GM12878 (cell line): ENCODE measurements around the gene SF3A1. TPM values are rescaled to one million over a fixed set of nuclear protein-coding genes. Genes with fewer than 3 reads are reported as not detected.
A peak's percentile ranks its signal among the peaks of the same experiment; 100 is the strongest.

Experiments
- ATAC-seq: fragments of 200-7000 bp; cut with Tn5 transposase; 3 replicates; pipeline ENCODE4 v1.9.1; 2020; ENCODE audit warnings: mild to moderate bottlenecking, moderate library complexity
- BruUV-seq: library from RNA; stranded (reverse); fragments of 400-500 nt; replicated peaks from 2 replicates; lab custom pipeline; 2021; lab: Mats Ljungman, UMichigan
- CTCF ChIA-PET: fragments of 300-600 bp; sonication (Branson Sonifier 250); formaldehyde crosslinking; extraction: SDS; loops from one replicate; lab custom pipeline; 2021; ENCODE audit warnings: inconsistent platforms; lab: Yijun Ruan, JAX
- POLR2A ChIA-PET: fragments of 350-600 bp; formaldehyde crosslinking; extraction: SDS; loops from one replicate; lab custom pipeline; 2021; ENCODE audit warnings: inconsistent platforms; lab: Charles Lee
- RAD21 ChIA-PET: fragments of 300-600 bp; sonication (Branson Sonifier 250); formaldehyde crosslinking; loops from one replicate; lab custom pipeline; 2023; ENCODE audit warnings: antibody characterized with exemption; ENCODE audit not compliant: unreplicated experiment; lab: Charles Lee
- SMC1A ChIA-PET: fragments of 300-600 bp; sonication (Branson Sonifier 250); formaldehyde crosslinking; loops from one replicate; lab custom pipeline; 2023; ENCODE audit not compliant: unreplicated experiment, uncharacterized antibody; lab: Charles Lee
- DNase-seq: peaks from one replicate; pipeline ENCODE4 v3.0.0-alpha.2; 2011; ENCODE audit warnings: low read depth, low spot score
- FAIRE-seq: peaks from 3 replicates; lab custom pipeline; 2011; peaks lifted over from hg19 to GRCh38; lab: Jason Lieb, UNC
- H2AFZ ChIP-seq: 2 replicates; pipeline ENCODE4 v1.6.0; 2011; ENCODE audit warnings: low read depth, low read length, control low read depth; ENCODE audit not compliant: control insufficient read depth
- H3K27ac ChIP-seq: 2 replicates; pipeline ENCODE4 v1.5.1; 2011; ENCODE audit warnings: control low read depth; ENCODE audit not compliant: control insufficient read depth, insufficient read depth
- H3K27me3 ChIP-seq, 2 experiments: replicated peaks in 1 of 2; 2 replicates each; pipeline versions ENCODE4 v1.6.0 to v1.6.1; 2011; ENCODE audit warnings: low read length in 1 of 2; ENCODE audit not compliant: control insufficient read depth in 2 of 2, insufficient read depth in 2 of 2
- H3K36me3 ChIP-seq, 2 experiments: 2 replicates each; pipeline ENCODE4 v1.5.1; 2011; ENCODE audit warnings: low read length in 1 of 2; ENCODE audit not compliant: control insufficient read depth in 2 of 2, insufficient read depth in 2 of 2
- H3K4me1 ChIP-seq: 2 replicates; pipeline ENCODE4 v1.6.1; 2011; ENCODE audit warnings: mild to moderate bottlenecking, low read length, moderate library complexity, mixed read lengths; ENCODE audit not compliant: control insufficient read depth, insufficient read depth
- H3K4me2 ChIP-seq: 2 replicates; pipeline ENCODE4 v1.6.0; 2011; ENCODE audit warnings: control low read depth; ENCODE audit not compliant: control insufficient read depth, insufficient read depth
- H3K4me3 ChIP-seq: fragments of 200-600 bp; sonication (generic); 2 replicates; pipeline ENCODE4 v1.5.1; 2016
- H3K79me2 ChIP-seq: 2 replicates; pipeline ENCODE4 v1.6.0; 2011; ENCODE audit warnings: low read length; ENCODE audit not compliant: control insufficient read depth, insufficient read depth
- H3K9ac ChIP-seq: 2 replicates; pipeline ENCODE4 v1.8.0; 2011; ENCODE audit warnings: low read length, control low read depth, mixed read lengths; ENCODE audit not compliant: control insufficient read depth, insufficient read depth
- H3K9me3 ChIP-seq: replicated peaks from 3 replicates; pipeline ENCODE4 v1.5.1; 2011; ENCODE audit warnings: mild to moderate bottlenecking, low read length; ENCODE audit not compliant: control insufficient read depth, insufficient read depth
- H4K20me1 ChIP-seq: 2 replicates; pipeline ENCODE4 v1.6.0; 2011; ENCODE audit not compliant: control insufficient read depth, insufficient read depth
- JUNB ChIP-seq: IDR thresholded peaks from 2 replicates; pipeline ENCODE4 v1.6.1; 2016; ENCODE audit warnings: antibody characterized with exemption, mild to moderate bottlenecking
- MTA2 ChIP-seq: fragments of 450-650 bp; IDR thresholded peaks from 2 replicates; pipeline ENCODE4 v1.6.1; 2016; ENCODE audit warnings: low read depth, mild to moderate bottlenecking, moderate library complexity
- NFYB ChIP-seq: IDR thresholded peaks from 2 replicates; pipeline ENCODE4 v1.6.1; 2011; ENCODE audit warnings: low read depth, mild to moderate bottlenecking, low read length, improper control_type of control experiment, moderate library complexity; ENCODE audit not compliant: insufficient read depth
- NR2F1 ChIP-seq: fragments of 450-650 bp; conservative IDR thresholded peaks from 2 replicates; pipeline ENCODE4 v1.6.1; 2017; ENCODE audit warnings: mild to moderate bottlenecking
- POLR2A ChIP-seq: IDR thresholded peaks from 2 replicates; pipeline ENCODE4 v1.6.1; 2011; ENCODE audit warnings: low read depth, mild to moderate bottlenecking, low read length
- POLR2AphosphoS5 ChIP-seq: IDR thresholded peaks from 2 replicates; pipeline ENCODE4 v1.6.1; 2011; ENCODE audit warnings: mild to moderate bottlenecking, low read length, inconsistent platforms
- SP1 ChIP-seq: IDR thresholded peaks from one replicate; pipeline ENCODE4 v1.6.1; 2011; ENCODE audit warnings: low read depth, low read length
- SUPT20H ChIP-seq: IDR thresholded peaks from 2 replicates; pipeline ENCODE4 v1.6.1; 2011; ENCODE audit warnings: low read depth, mild to moderate bottlenecking, low read length, moderate library complexity, borderline replicate concordance; ENCODE audit not compliant: control insufficient read depth
- TCF7 ChIP-seq: IDR thresholded peaks from 2 replicates; pipeline ENCODE4 v1.6.1; 2014; ENCODE audit warnings: antibody characterized with exemption, borderline replicate concordance
- ZBTB40 ChIP-seq: fragments of 450-650 bp; IDR thresholded peaks from 2 replicates; pipeline ENCODE4 v1.6.1; 2016; ENCODE audit warnings: mild to moderate bottlenecking, moderate library complexity, borderline replicate concordance
- ZNF24 ChIP-seq: fragments of 450-650 bp; IDR thresholded peaks from 2 replicates; pipeline ENCODE4 v1.6.1; 2017; ENCODE audit warnings: antibody characterized with exemption, mild to moderate bottlenecking
- WGBS: methylation state at CpG from one replicate; pipeline ENCODE4 v1.1.6; 2016; ENCODE audit warnings: low lambda C conversion rate; ENCODE audit not compliant: insufficient replicate concordance, insufficient coverage; ENCODE audit errors: missing lambda C conversion rate; 5-methylcytosine and 5-hydroxymethylcytosine counted together
- in situ Hi-C: fragments of 300-500 bp; cut with MboI; formaldehyde crosslinking; loops from 9 replicates; pipeline ENCODE4 v1.14.3; 2018; ENCODE audit warnings: mixed read lengths
- intact Hi-C: fragments of 100-400 bp; cut with micrococcal nuclease; formaldehyde crosslinking; loops from one replicate; pipeline ENCODE4 v1.14.2; 2022; ENCODE audit not compliant: unreplicated experiment
- polyA plus RNA-seq, 11 experiments: library from polyadenylated mRNA; depleted of rRNA in 4 of 11; unstranded in 6 of 11; stranded (reverse) in 5 of 11; fragments of >200 nt; fragmentation: Nextera tagmentation in 4 of 11; fragmentation: Illumina TruSeq in 1 of 11; extraction: Ambion mirVana in 4 of 11; extraction: Trizol in 1 of 11; gene quantifications; 1 replicate in 1 of 11; 2 replicates in 10 of 11; pipeline versions ENCODE4 v1.2.1 to v1.2.3, GENCODE V29; 2011 to 2016; ENCODE audit warnings: inconsistent platforms in 2 of 11, missing spikeins in 2 of 11, low read depth in 1 of 11
- total RNA-seq, 4 experiments: library from RNA; depleted of rRNA in 3 of 4; stranded (reverse); fragments of >200 nt in 3 of 4; fragmentation: Illumina TruSeq in 1 of 4; extraction: Trizol in 1 of 4; gene quantifications; 2 replicates each; pipeline versions ENCODE4 v1.2.1 to v1.2.3, GENCODE V29; 2013 to 2021

Gene SF3A1
- total and polyA plus RNA-seq, 10 of the 15 experiments (the other 5 are each of a cell fraction or from before 2014, with no cell fraction given): 10.4 to 239 (median 46.0) TPM

DNA sequence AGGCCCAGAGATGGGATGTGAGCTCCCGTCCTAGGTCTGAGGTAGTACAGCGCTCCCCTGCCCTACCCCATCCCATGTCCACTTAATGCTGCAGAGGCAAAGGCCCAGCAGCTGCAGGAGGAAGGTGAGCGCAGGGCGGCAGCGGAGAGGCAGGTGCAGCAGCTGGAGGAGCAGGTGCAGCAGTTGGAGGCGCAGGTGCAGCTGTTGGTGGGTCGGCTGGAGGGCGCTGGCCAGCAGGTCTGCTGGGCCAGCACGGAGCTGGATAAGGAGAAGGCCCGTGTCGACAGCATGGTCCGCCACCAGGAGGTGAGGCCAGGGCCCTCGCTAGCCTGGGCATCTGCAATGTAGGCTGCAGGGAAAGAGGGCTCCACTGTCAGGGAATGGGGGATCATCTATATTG lies 15.3 kb upstream of the SF3A1 start:
- H2AFZ ChIP-seq: no peak overlapping the region
- H3K27me3 ChIP-seq: no peaks in the 10 kb centered on the region
- no peaks in the 10 kb centered on the region for H3K79me2 ChIP-seq
- TF ChIP-seq POLR2A: 0 out of 2 replicates have a peak, but pooled peaks have one; percentile 31
- TF ChIP-seq MTA2: no peak
- TF ChIP-seq NR2F1: no peak
- H3K9me3 ChIP-seq: no peaks in the 10 kb centered on the region
- no peaks in the 10 kb centered on the region for H4K20me1 ChIP-seq
- in situ Hi-C loops: no loop called here
- ChIA-PET RAD21 (no interaction called here), CTCF (interaction anchor here (0.6 kb wide), 1 partner anchor 31 kb away, joined by 3 read pairs; no protein-coding TSS in a partner anchor), SMC1A (no interaction called here), POLR2A (no interaction called here)
- no peak overlapping the region for H3K27ac ChIP-seq
- H3K4me3 ChIP-seq: no peak overlapping the region
- no peak overlapping the region for H3K9ac ChIP-seq
- FAIRE-seq (no peak), DNase-seq (no peak), ATAC-seq (no peak)
- BruUV-seq: no TSS peak
- no peaks in the 10 kb centered on the region for H3K4me1 ChIP-seq
- WGBS: 84% methylated on average over 13 of the region's 13 CpGs
- intact Hi-C loops: no loop called here
- no peaks in the 10 kb centered on the region for H3K36me3 ChIP-seq
- H3K4me2 ChIP-seq: no peak overlapping the region

DNA sequence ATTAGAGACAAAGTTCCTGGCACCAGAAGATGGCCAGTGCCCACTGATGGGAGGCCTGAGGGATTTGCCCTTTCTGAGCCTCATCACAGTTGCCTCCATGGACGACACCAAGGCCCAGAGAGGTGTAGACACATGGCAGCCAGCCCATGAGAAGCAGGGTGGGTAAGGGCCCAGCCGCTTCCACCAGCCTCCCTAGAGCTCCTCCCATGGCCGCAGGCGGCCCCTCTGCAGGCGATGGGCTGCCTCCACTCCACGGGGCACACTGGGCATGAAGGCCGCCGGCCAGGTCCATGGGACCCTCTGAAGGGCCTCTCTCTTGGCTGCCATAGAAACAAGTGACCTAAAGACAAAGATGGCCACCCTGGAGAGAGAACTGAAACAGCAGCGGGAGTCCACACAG lies 14.6 kb upstream of the SF3A1 start:
- intact Hi-C loops (no loop called here), in situ Hi-C loops (no loop called here)
- ChIA-PET SMC1A (no interaction called here), CTCF (interaction anchor here (0.6 kb wide), 1 partner anchor 30 kb away, joined by 3 read pairs; no protein-coding TSS in a partner anchor), POLR2A (no interaction called here), RAD21 (no interaction called here)
- Histone ChIP-seq H3K9me3 (no peaks in the 10 kb centered on the region), H3K79me2 (no peaks in the 10 kb centered on the region), H3K4me2 (no peak overlapping the region), H3K9ac (no peak overlapping the region), H2AFZ (no peak overlapping the region), H3K27me3 (no peaks in the 10 kb centered on the region), H3K4me3 (no peak overlapping the region), H4K20me1 (no peaks in the 10 kb centered on the region), H3K4me1 (no peaks in the 10 kb centered on the region), H3K36me3 (no peaks in the 10 kb centered on the region), H3K27ac (no peak overlapping the region)
- FAIRE-seq (no peak), ATAC-seq (no peak), DNase-seq (no peak)
- TF ChIP-seq NFYB (no peak), POLR2AphosphoS5 (no peak), ZNF24 (no peak), TCF7 (no peak), ZBTB40 (no peak), SUPT20H (no peak), SP1 (no peak), JUNB (no peak)
- WGBS: 77% methylated on average over 9 of the region's 9 CpGs
- BruUV-seq: no TSS peak
